Measurements from ENCODE around the gene KCNJ6.
A peak's percentile ranks its signal among the peaks of the same experiment; 100 is the strongest.

Gene KCNJ6

GRCh38 chr21:37865156-37865555, 51.1 kb downstream of the KCNJ6 start:
- no peak overlapping the region for H3K4me3 ChIP-seq (ENCODE audit: insufficient read depth in 1 of 2, low read depth in 1 of 2, low read length in 2 of 2)

DNA sequence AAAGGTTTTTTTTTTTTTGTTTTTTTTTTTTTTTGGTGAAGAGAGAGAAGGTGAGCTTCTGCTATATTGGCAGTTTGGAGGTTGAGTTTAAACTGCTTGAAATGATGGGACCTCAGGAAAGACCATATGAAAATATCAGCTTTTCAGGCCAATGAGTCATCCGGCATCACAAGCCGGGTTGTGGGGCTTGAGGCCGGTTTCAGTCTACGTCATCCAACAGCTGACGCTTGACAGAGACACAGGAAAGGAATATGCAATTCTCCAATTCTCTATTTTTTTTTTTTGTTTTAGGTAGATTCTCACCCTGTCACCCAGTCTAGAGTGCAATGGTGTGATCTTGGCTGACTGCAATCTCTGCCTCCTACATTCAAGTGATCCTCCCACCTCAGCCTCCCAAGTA, 52.4 kb downstream of the KCNJ6 start:
- H3K4me3 ChIP-seq (ENCODE audit: insufficient read depth in 1 of 2, low read depth in 1 of 2, low read length in 2 of 2): no peak overlapping the region
- H3K9ac ChIP-seq (ENCODE audit: low read length): no peak overlapping the region
- peaks cover 0 to 37% of the 10 kb centered on the region in 2 experiments for H3K27me3 ChIP-seq (ENCODE audit: control insufficient read depth in 1 of 2, insufficient read depth in 1 of 2, low read length in 2 of 2)
- H4K8ac ChIP-seq (ENCODE audit: low read length): no peak overlapping the region
- peak overlapping the region; percentile 5 for H4K91ac ChIP-seq (ENCODE audit: low read length)
- H3K14ac ChIP-seq (ENCODE audit: low read length in 2 of 2): no peak overlapping the region
- H3K18ac ChIP-seq (ENCODE audit: low read depth in 1 of 2, low read length in 2 of 2): peak overlapping the region in 1 of 2 experiments; percentile 69
- H3K79me1 ChIP-seq (replicated peaks; ENCODE audit: low read length, poor library complexity, severe bottlenecking): peaks cover 4% of the 10 kb centered on the region
- peak overlapping the region; percentile 25 for H2AK5ac ChIP-seq (ENCODE audit: low read length, severe bottlenecking)
- no peak overlapping the region for H2BK120ac ChIP-seq (ENCODE audit: low read depth, low read length)
- peak; percentile 92 for DNase-seq
- no peaks in the 10 kb centered on the region for H3K36me3 ChIP-seq (ENCODE audit: control insufficient read depth in 1 of 2, insufficient read depth in 2 of 2, low read depth in 1 of 2, low read length in 2 of 2)
- H2BK15ac ChIP-seq (ENCODE audit: low read depth, poor library complexity, severe bottlenecking): no peak overlapping the region
- no peak overlapping the region for H2AFZ ChIP-seq (ENCODE audit: low read depth, low read length)
- H2BK12ac ChIP-seq (ENCODE audit: low read length in 2 of 2): no peak overlapping the region
- WGBS: 6% methylated on average over 4 of the region's 5 CpGs
- H3K9me3 ChIP-seq (ENCODE audit: control insufficient read depth, low read length): peaks cover 7% of the 10 kb centered on the region
- no peak overlapping the region for H3K27ac ChIP-seq (ENCODE audit: low read length, poor library complexity, severe bottlenecking)
- H3K4ac ChIP-seq (ENCODE audit: low read depth in 1 of 2, low read length in 2 of 2): peak overlapping the region in 1 of 2 experiments; percentile 69
- H3K4me2 ChIP-seq (ENCODE audit: low read length, poor library complexity, severe bottlenecking): no peak overlapping the region
- H3K23ac ChIP-seq (ENCODE audit: low read length in 2 of 2): no peak overlapping the region
- no peak overlapping the region for H2BK5ac ChIP-seq (ENCODE audit: low read depth, low read length, poor library complexity, severe bottlenecking)
- peaks cover under 1% of the 10 kb centered on the region for H3K4me1 ChIP-seq (ENCODE audit: control insufficient read depth, insufficient read depth, low read depth, low read length)

More at GRCh38 chr21:37865156-37865555, 51.1 kb downstream of the KCNJ6 start:
- Histone ChIP-seq H2BK5ac (ENCODE audit: low read depth, low read length, poor library complexity, severe bottlenecking) (no peak overlapping the region), H2AK5ac (ENCODE audit: low read length, severe bottlenecking) (peak overlapping the region; percentile 30), H2BK12ac (ENCODE audit: low read length in 2 of 2) (peak overlapping the region in 1 of 2 experiments; percentile 85), H3K27ac (ENCODE audit: low read length, poor library complexity, severe bottlenecking) (no peak overlapping the region), H2AFZ (ENCODE audit: low read depth, low read length) (no peak overlapping the region), H3K4me2 (ENCODE audit: low read length, poor library complexity, severe bottlenecking) (no peak overlapping the region), H3K9ac (ENCODE audit: low read length) (no peak overlapping the region), H2BK15ac (ENCODE audit: low read depth, poor library complexity, severe bottlenecking) (no peak overlapping the region), H2BK120ac (ENCODE audit: low read depth, low read length) (no peak overlapping the region), H3K23ac (ENCODE audit: low read length in 2 of 2) (no peak overlapping the region), H4K8ac (ENCODE audit: low read length) (peak overlapping the region; percentile 12), H3K9me3 (ENCODE audit: control insufficient read depth, low read length) (peaks cover 7% of the 10 kb centered on the region), H3K79me1 (replicated peaks; ENCODE audit: low read length, poor library complexity, severe bottlenecking) (peaks cover 4% of the 10 kb centered on the region), H3K14ac (ENCODE audit: low read length in 2 of 2) (no peak overlapping the region), H3K18ac (ENCODE audit: low read depth in 1 of 2, low read length in 2 of 2) (peak overlapping the region in 1 of 2 experiments; percentile 23), H3K36me3 (ENCODE audit: control insufficient read depth in 1 of 2, insufficient read depth in 2 of 2, low read depth in 1 of 2, low read length in 2 of 2) (no peaks in the 10 kb centered on the region), H3K4ac (ENCODE audit: low read depth in 1 of 2, low read length in 2 of 2) (peak overlapping the region in 1 of 2 experiments; percentile 45), H4K91ac (ENCODE audit: low read length) (no peak overlapping the region), H3K27me3 (ENCODE audit: control insufficient read depth in 1 of 2, insufficient read depth in 1 of 2, low read length in 2 of 2) (peaks cover 0 to 36% of the 10 kb centered on the region in 2 experiments), H3K4me1 (ENCODE audit: control insufficient read depth, insufficient read depth, low read depth, low read length) (peaks cover 4% of the 10 kb centered on the region)
- DNase-seq: no peak
- WGBS: 98% methylated on average over 3 of the region's 5 CpGs

DNA sequence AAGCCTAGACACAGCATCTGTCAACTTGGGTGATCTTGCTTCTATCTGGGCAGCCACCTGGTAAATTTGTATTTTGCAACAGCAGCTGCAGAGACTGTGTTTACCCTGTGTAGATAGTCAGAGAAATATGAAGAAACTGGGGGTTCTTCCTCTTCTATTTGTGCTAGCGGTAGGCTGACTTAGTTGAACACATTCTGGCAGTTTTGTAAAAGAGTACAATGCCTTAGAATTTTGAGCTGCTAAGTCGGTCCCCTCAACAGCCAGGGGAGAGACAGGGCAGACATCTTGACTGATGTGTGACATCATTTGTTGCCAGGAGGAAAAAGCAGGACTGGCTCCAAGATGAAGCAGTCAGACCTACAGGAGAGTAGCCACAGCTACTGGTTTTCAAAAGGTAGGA, 53.7 kb downstream of the KCNJ6 start:
- Histone ChIP-seq H3K23ac (ENCODE audit: low read length in 2 of 2) (no peak overlapping the region), H3K4me2 (ENCODE audit: low read length, poor library complexity, severe bottlenecking) (no peak overlapping the region), H3K4me1 (ENCODE audit: control insufficient read depth, insufficient read depth, low read depth, low read length) (no peaks in the 10 kb centered on the region), H3K4ac (ENCODE audit: low read depth in 1 of 2, low read length in 2 of 2) (peak overlapping the region in 1 of 2 experiments; percentile 35), H3K27ac (ENCODE audit: low read length, poor library complexity, severe bottlenecking) (no peak overlapping the region), H3K27me3 (ENCODE audit: control insufficient read depth in 1 of 2, insufficient read depth in 1 of 2, low read length in 2 of 2) (peaks cover 0 to 37% of the 10 kb centered on the region in 2 experiments), H3K4me3 (ENCODE audit: insufficient read depth in 1 of 2, low read depth in 1 of 2, low read length in 2 of 2) (no peak overlapping the region), H3K9me3 (ENCODE audit: control insufficient read depth, low read length) (peaks cover 7% of the 10 kb centered on the region), H2BK120ac (ENCODE audit: low read depth, low read length) (peak overlapping the region; percentile 8), H3K79me1 (replicated peaks; ENCODE audit: low read length, poor library complexity, severe bottlenecking) (peaks cover 1% of the 10 kb centered on the region), H2AFZ (ENCODE audit: low read depth, low read length) (no peak overlapping the region), H3K18ac (ENCODE audit: low read depth in 1 of 2, low read length in 2 of 2) (peak overlapping the region in 1 of 2 experiments; percentile 80), H2BK15ac (ENCODE audit: low read depth, poor library complexity, severe bottlenecking) (no peak overlapping the region), H3K36me3 (ENCODE audit: control insufficient read depth in 1 of 2, insufficient read depth in 2 of 2, low read depth in 1 of 2, low read length in 2 of 2) (no peaks in the 10 kb centered on the region), H4K91ac (ENCODE audit: low read length) (peak overlapping the region; percentile 3), H3K14ac (ENCODE audit: low read length in 2 of 2) (no peak overlapping the region), H2AK5ac (ENCODE audit: low read length, severe bottlenecking) (no peak overlapping the region), H2BK12ac (ENCODE audit: low read length in 2 of 2) (peak overlapping the region in 1 of 2 experiments; percentile 39), H2BK5ac (ENCODE audit: low read depth, low read length, poor library complexity, severe bottlenecking) (no peak overlapping the region), H3K9ac (ENCODE audit: low read length) (no peak overlapping the region), H4K8ac (ENCODE audit: low read length) (no peak overlapping the region)
- DNase-seq: peak; percentile 79
- WGBS: 79% methylated on average over 2 of the region's 2 CpGs

DNA sequence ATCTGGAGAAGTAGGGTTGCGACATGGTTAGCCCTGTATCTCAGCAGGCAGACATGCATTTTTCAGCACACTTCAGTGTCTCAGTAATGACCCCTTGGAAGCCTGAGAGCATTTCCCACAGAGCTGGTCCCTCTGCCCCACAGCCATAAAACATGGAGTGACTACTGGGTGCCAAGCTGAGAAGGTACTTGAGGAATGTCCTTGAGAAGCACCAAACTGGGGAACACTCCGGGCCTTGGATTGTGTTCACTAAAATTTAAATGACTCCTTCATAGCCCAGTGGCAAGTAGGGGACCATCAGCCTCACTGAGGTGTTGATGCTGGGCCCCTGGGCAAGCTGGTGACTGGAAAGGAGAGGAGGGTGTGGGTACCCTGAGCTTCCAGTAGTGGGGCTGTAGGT, 54.7 kb downstream of the KCNJ6 start:
- H3K4me1 ChIP-seq (ENCODE audit: control insufficient read depth, insufficient read depth, low read depth, low read length): no peaks in the 10 kb centered on the region
- no peak overlapping the region for H3K14ac ChIP-seq (ENCODE audit: low read length in 2 of 2)
- no peak overlapping the region for H2AFZ ChIP-seq (ENCODE audit: low read depth, low read length)
- H3K36me3 ChIP-seq (ENCODE audit: control insufficient read depth in 1 of 2, insufficient read depth in 2 of 2, low read depth in 1 of 2, low read length in 2 of 2): no peaks in the 10 kb centered on the region
- peaks cover 0 to 35% of the 10 kb centered on the region in 2 experiments for H3K27me3 ChIP-seq (ENCODE audit: control insufficient read depth in 1 of 2, insufficient read depth in 1 of 2, low read length in 2 of 2)
- H3K79me1 ChIP-seq (replicated peaks; ENCODE audit: low read length, poor library complexity, severe bottlenecking): peaks cover 5% of the 10 kb centered on the region
- H2BK12ac ChIP-seq (ENCODE audit: low read length in 2 of 2): peak overlapping the region in 1 of 2 experiments; percentile 47
- H3K4me3 ChIP-seq (ENCODE audit: insufficient read depth in 1 of 2, low read depth in 1 of 2, low read length in 2 of 2): no peak overlapping the region
- peak overlapping the region; percentile 10 for H4K8ac ChIP-seq (ENCODE audit: low read length)
- H3K4ac ChIP-seq (ENCODE audit: low read depth in 1 of 2, low read length in 2 of 2): peak overlapping the region in 1 of 2 experiments; percentile 32
- no peak overlapping the region for H3K23ac ChIP-seq (ENCODE audit: low read length in 2 of 2)
- no peak overlapping the region for H3K4me2 ChIP-seq (ENCODE audit: low read length, poor library complexity, severe bottlenecking)
- no peak overlapping the region for H3K9ac ChIP-seq (ENCODE audit: low read length)
- no peak overlapping the region for H3K27ac ChIP-seq (ENCODE audit: low read length, poor library complexity, severe bottlenecking)
- DNase-seq: no peak
- H3K18ac ChIP-seq (ENCODE audit: low read depth in 1 of 2, low read length in 2 of 2): peak overlapping the region in 1 of 2 experiments; percentile 35
- no peak overlapping the region for H2BK5ac ChIP-seq (ENCODE audit: low read depth, low read length, poor library complexity, severe bottlenecking)
- no peak overlapping the region for H2AK5ac ChIP-seq (ENCODE audit: low read length, severe bottlenecking)
- H2BK120ac ChIP-seq (ENCODE audit: low read depth, low read length): peak overlapping the region; percentile 2
- H3K9me3 ChIP-seq (ENCODE audit: control insufficient read depth, low read length): peaks cover 7% of the 10 kb centered on the region
- 95% methylated on average over 2 of the region's 2 CpGs for WGBS
- H4K91ac ChIP-seq (ENCODE audit: low read length): peak overlapping the region; percentile 12
- H2BK15ac ChIP-seq (ENCODE audit: low read depth, poor library complexity, severe bottlenecking): no peak overlapping the region

Measured in mesenchymal stem cell (in vitro differentiated cells and primary cell).